Activated CD4-positive, alpha-beta T cell treated with anti-CD3 and anti-CD28 coated beads, Interleukin-2, Interleukin-4, amounts not matched to agents 100 ng/mL and 50 ng/mL, durations not matched to agents 16 hours and 8 hours (primary cell): ENCODE measurements around the gene PRTN3.
A peak's percentile ranks its signal among the peaks of the same experiment; 100 is the strongest.
"Not testable (repeated sequence)": the region's sequence is repeated elsewhere in the genome, so short reads cannot be mapped to it uniquely, and the experiment has no call there.

Experiments
- DNase-seq: peaks from one replicate; pipeline ENCODE4 v3.0.0-alpha.2; 2020; ENCODE audit warnings: low spot score

Gene PRTN3

GRCh38 chr19:882871-883497 lies 42.2 kb downstream of the PRTN3 start:
- DNase-seq = no peak

- no peak for DNase-seq
Observed at GRCh38 chr19:883661-884211, 42.9 kb downstream of the PRTN3 start.

- DNase-seq = no peak
Observed at GRCh38 chr19:884420-885211, 43.8 kb downstream of the PRTN3 start.

GRCh38 chr19:885536-886224 lies 44.9 kb downstream of the PRTN3 start:
- DNase-seq = no peak

- no peak for DNase-seq
Observed at GRCh38 chr19:887072-887471, 46.3 kb downstream of the PRTN3 start.

- DNase-seq = no peak
Observed at GRCh38 chr19:887599-887998, 46.8 kb downstream of the PRTN3 start.

- DNase-seq = no peak
Observed at GRCh38 chr19:888581-889385, 48.0 kb downstream of the PRTN3 start.

GRCh38 chr19:889662-890295 lies 49.0 kb downstream of the PRTN3 start:
- no peak for DNase-seq

- DNase-seq = no peak
Observed at GRCh38 chr19:890831-891230, 50.0 kb downstream of the PRTN3 start.

- not testable (repeated sequence) for DNase-seq
Observed at GRCh38 chr19:891421-892200, 50.8 kb downstream of the PRTN3 start.

GRCh38 chr19:892243-892893 lies 51.6 kb downstream of the PRTN3 start:
- no peak for DNase-seq

GRCh38 chr19:892894-893689 lies 52.3 kb downstream of the PRTN3 start, which contains the start of the genes MED16 and RNU6-9:
Gene MED16 (minus strand): TSS chr19:893187. CDS start chr19:891131, 2,056 bp downstream.
Gene RNU6-9 (plus strand): TSS chr19:893484.
- peak; percentile 90 for DNase-seq

GRCh38 chr19:896434-896833 lies 55.6 kb downstream of the PRTN3 start:
- no peak for DNase-seq

- no peak for DNase-seq
Observed at GRCh38 chr19:896999-897398, 56.2 kb downstream of the PRTN3 start.

- DNase-seq = no peak
Observed at GRCh38 chr19:897442-898039, 56.7 kb downstream of the PRTN3 start.
